Measurements from ENCODE around the gene RALGPS1.

- TF ChIP-seq CTCF (IDR thresholded peaks at IDR 0.05) (no peak), EZH2 (IDR thresholded peaks at IDR 0.05) (no peak)
These were observed 172.2 kb downstream of the RALGPS1 start for GRCh38 chr9:127086771-127087170.
